H4 (cell line): Measurements from ENCODE around the gene OPCML. TPM values are rescaled to one million over a fixed set of nuclear protein-coding genes. Genes with fewer than 3 reads are reported as not detected.

Experiments used
- DNase-seq: peaks from one replicate; pipeline ENCODE4 v3.0.0-alpha.2; 2015; ENCODE audit warnings: low spot score
- total RNA-seq: library from RNA; depleted of rRNA; stranded (reverse); fragments of >200 nt; shearing (Covaris generic); gene quantifications from 2 replicates; pipeline ENCODE4 v1.2.3, GENCODE V29; 2014

Gene OPCML
- total RNA-seq, 1 experiment from 2014 or later, result 0.12 TPM

GRCh38 chr11:133413703-133414102 lies 118.6 kb downstream of the OPCML start:
- no peak for DNase-seq

GRCh38 chr11:133409799-133410198 lies 122.5 kb downstream of the OPCML start:
- no peak for DNase-seq

- DNase-seq, result no peak
Observed at GRCh38 chr11:133408936-133409335, 123.4 kb downstream of the OPCML start.

GRCh38 chr11:133408402-133408801 lies 123.9 kb downstream of the OPCML start:
- no peak for DNase-seq

- DNase-seq, result no peak
Observed at GRCh38 chr11:133406489-133406888, 125.8 kb downstream of the OPCML start.

GRCh38 chr11:133403900-133404299 lies 128.4 kb downstream of the OPCML start:
- DNase-seq, result no peak

GRCh38 chr11:133402551-133402950 lies 129.8 kb downstream of the OPCML start:
- DNase-seq, result no peak

GRCh38 chr11:133399855-133400625 lies 132.3 kb downstream of the OPCML start:
- DNase-seq, result no peak

- DNase-seq, result no peak
Observed at GRCh38 chr11:133399294-133399693, 133.0 kb downstream of the OPCML start.

- no peak for DNase-seq
Observed at GRCh38 chr11:133390803-133391202, 141.5 kb downstream of the OPCML start.

GRCh38 chr11:133388975-133389568 lies 143.2 kb downstream of the OPCML start:
- no peak for DNase-seq

GRCh38 chr11:133388260-133388659 lies 144.0 kb downstream of the OPCML start:
- no peak for DNase-seq

GRCh38 chr11:133386852-133387251 lies 145.4 kb downstream of the OPCML start:
- no peak for DNase-seq

- DNase-seq, result no peak
Observed at GRCh38 chr11:133386262-133386661, 146.0 kb downstream of the OPCML start.

GRCh38 chr11:133385781-133386180 lies 146.5 kb downstream of the OPCML start:
- no peak for DNase-seq

GRCh38 chr11:133384731-133385130 lies 147.6 kb downstream of the OPCML start:
- no peak for DNase-seq

GRCh38 chr11:133383689-133384088 lies 148.6 kb downstream of the OPCML start:
- no peak for DNase-seq

GRCh38 chr11:133383201-133383600 lies 149.1 kb downstream of the OPCML start:
- DNase-seq, result no peak

- no peak for DNase-seq
Observed at GRCh38 chr11:133382131-133382812, 150.0 kb downstream of the OPCML start.

GRCh38 chr11:133381761-133382130 lies 150.6 kb downstream of the OPCML start:
- DNase-seq, result no peak

- DNase-seq, result no peak
Observed at GRCh38 chr11:133366147-133366546, 166.2 kb downstream of the OPCML start.

- no peak for DNase-seq
Observed at GRCh38 chr11:133362916-133363315, 169.4 kb downstream of the OPCML start.

- DNase-seq, result no peak
Observed at GRCh38 chr11:133362156-133362555, 170.1 kb downstream of the OPCML start.
